ENCODE measurements around the gene TMEM80. TPM values are rescaled to one million over a fixed set of nuclear protein-coding genes. Genes with fewer than 3 reads are reported as not detected.

TMEM80 gene
- total RNA-seq, 4 donors from 2014 or later: 35.6 to 65.8 (median 48.6) TPM

DNA sequence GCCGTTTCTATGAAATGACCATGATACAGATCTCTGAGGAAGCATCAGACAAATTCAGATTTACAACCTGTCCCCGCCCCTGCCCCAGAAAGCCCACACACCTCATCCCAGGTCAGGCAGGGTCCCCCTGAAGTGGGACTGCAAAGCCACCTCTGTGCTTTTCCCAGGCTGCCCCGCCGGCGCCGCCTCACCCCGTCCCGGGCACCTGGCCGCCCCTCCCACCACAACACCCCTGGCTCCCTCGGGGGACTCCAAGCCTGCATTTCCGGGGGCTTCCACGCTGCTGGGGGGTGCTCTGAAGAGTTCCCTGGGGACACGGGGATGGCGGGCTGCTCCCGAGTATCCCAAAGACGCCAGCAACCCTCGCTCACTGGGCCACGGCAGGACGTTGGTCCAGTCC, 35.3 kb upstream of the TMEM80 start:
- TF ChIP-seq POLR2A (IDR thresholded peaks at IDR 0.05): no peak
- no peak for TF ChIP-seq EP300 (IDR thresholded peaks at IDR 0.05)
- no peak for TF ChIP-seq POLR2AphosphoS5 (IDR thresholded peaks at IDR 0.05)
- no peak for TF ChIP-seq CTCF (IDR thresholded peaks at IDR 0.05)
- H3K4me3 ChIP-seq: no peak overlapping the region
- peaks cover 0 to 70% of the 10 kb centered on the region in 2 donors for H3K36me3 ChIP-seq
- WGBS, 2 donors (ENCODE audit: low coverage in 1 of 2): 60 to 75% methylated on average over 1 to 2 of the region's 19 CpGs
- no peaks in the 10 kb centered on the region for H3K27me3 ChIP-seq
- H3K27ac ChIP-seq: no peak overlapping the region
- no peaks in the 10 kb centered on the region for H3K9me3 ChIP-seq
- H3K4me1 ChIP-seq: peaks cover 0 to 7% (median 0%) of the 10 kb centered on the region in 3 donors
- ATAC-seq: no peak

- no peak for ATAC-seq
- 91 to 94% methylated on average over 2 to 7 of the region's 19 CpGs for WGBS, 2 donors (ENCODE audit: low coverage in 1 of 2)
- TF ChIP-seq POLR2A (IDR thresholded peaks at IDR 0.05): no peak
- no peak for TF ChIP-seq POLR2AphosphoS5 (IDR thresholded peaks at IDR 0.05)
- TF ChIP-seq EP300 (IDR thresholded peaks at IDR 0.05): no peak
- TF ChIP-seq CTCF (IDR thresholded peaks at IDR 0.05): no peak
- Histone ChIP-seq H3K27me3 (no peaks in the 10 kb centered on the region), H3K4me1 (peaks cover 0 to 13% (median 5%) of the 10 kb centered on the region in 3 donors), H3K4me3 (no peak overlapping the region), H3K9me3 (no peaks in the 10 kb centered on the region), H3K36me3 (peaks cover 0 to 72% of the 10 kb centered on the region in 2 donors), H3K27ac (no peak overlapping the region)
These were observed 34.8 kb upstream of the TMEM80 start for GRCh38 chr11:660681-661444.

- 81 to 89% methylated on average over 5 to 7 of the region's 15 CpGs for WGBS, 2 donors (ENCODE audit: low coverage in 1 of 2)
- no peak overlapping the region for H3K27ac ChIP-seq
- peak; percentile 67 for ATAC-seq
- TF ChIP-seq POLR2A (IDR thresholded peaks at IDR 0.05) (no peak), EP300 (IDR thresholded peaks at IDR 0.05) (no peak), CTCF (IDR thresholded peaks at IDR 0.05) (peak in 3 of 4 experiments; percentile 73 to 79 (median 77)), POLR2AphosphoS5 (IDR thresholded peaks at IDR 0.05) (peak; percentile 61)
- no peaks in the 10 kb centered on the region for H3K9me3 ChIP-seq
- H3K36me3 ChIP-seq: peaks cover 0 to 63% of the 10 kb centered on the region in 2 donors
- H3K4me3 ChIP-seq: no peak overlapping the region
- no peaks in the 10 kb centered on the region for H3K27me3 ChIP-seq
- H3K4me1 ChIP-seq: peaks cover 0 to 19% (median 5%) of the 10 kb centered on the region in 3 donors
These were observed 32.8 kb upstream of the TMEM80 start for GRCh38 chr11:662689-663274.

- peak overlapping the region in 3 of 4 donors; percentile 48 to 76 (median 50) for H3K27ac ChIP-seq
- ATAC-seq: peak; percentile 10
These were observed 30.4 kb upstream of the TMEM80 start for GRCh38 chr11:665062-665703.

More at GRCh38 chr11:665062-665703, 30.4 kb upstream of the TMEM80 start:
- H3K27me3 ChIP-seq: no peaks in the 10 kb centered on the region
- H3K36me3 ChIP-seq: peaks cover 0 to 41% of the 10 kb centered on the region in 2 donors
- TF ChIP-seq POLR2AphosphoS5 (IDR thresholded peaks at IDR 0.05) (peak; percentile 9), POLR2A (IDR thresholded peaks at IDR 0.05) (no peak), CTCF (IDR thresholded peaks at IDR 0.05) (no peak), EP300 (IDR thresholded peaks at IDR 0.05) (no peak)
- peaks cover 0 to 19% (median 5%) of the 10 kb centered on the region in 3 donors for H3K4me1 ChIP-seq
- 52 to 61% methylated on average over 5 of the region's 15 CpGs for WGBS, 2 donors (ENCODE audit: low coverage in 1 of 2)
- no peaks in the 10 kb centered on the region for H3K9me3 ChIP-seq
- H3K4me3 ChIP-seq: no peak overlapping the region
